ENCODE data around the gene PRDM15. TPM values are rescaled to one million over a fixed set of nuclear protein-coding genes. Genes with fewer than 3 reads are reported as not detected.

The PRDM15 gene
- total and polyA plus RNA-seq, 2 donors (not counting 3 experiments of a cell fraction or from before 2014, with no cell fraction given), result 11.8 to 12.9 TPM

DNA sequence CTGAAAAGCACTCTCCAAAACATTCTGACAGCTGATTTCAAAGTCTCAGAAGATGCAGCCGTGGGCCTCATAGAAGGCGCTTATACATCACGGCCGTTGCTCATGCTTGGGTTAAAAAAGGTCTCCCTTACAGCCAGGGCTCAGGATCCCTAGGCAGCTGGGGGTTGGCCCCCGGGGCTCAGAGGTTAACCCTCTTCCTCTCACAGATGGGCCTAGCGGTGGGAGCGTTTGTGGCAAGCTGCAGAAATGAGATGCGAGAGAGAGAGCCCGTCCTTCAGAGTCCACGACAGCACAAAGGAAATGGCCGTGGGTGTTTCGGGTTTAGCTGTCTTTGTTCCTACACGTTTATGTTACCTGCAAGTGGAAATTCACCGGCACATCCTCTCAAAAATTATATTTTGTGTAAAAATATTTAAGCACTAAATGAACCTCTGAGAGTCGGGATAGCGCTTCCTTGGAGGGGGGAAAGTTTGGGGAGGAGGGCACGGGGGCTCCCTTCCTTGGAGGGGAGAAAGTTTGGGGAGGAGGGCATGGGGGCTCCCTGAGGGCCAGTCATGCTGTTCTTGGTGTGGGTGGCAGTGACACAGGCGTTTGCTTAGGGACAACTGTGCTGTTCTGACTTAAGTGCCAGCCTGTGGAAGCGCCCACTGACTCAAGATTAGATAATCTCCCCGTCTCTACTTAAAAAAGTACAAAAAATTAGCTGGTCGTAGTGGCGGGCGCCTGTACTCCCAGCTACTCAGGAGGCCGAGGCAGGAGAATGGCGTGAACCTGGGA is 20.5 kb upstream of the PRDM15 start:
- no peak overlapping the region for H3K9ac ChIP-seq (replicated peaks; ENCODE audit: extremely low read depth, insufficient read depth, low read length)
- no peaks in the 10 kb centered on the region for H3K79me2 ChIP-seq (ENCODE audit: control insufficient read depth, insufficient read depth, low read length)
- DNase-seq (ENCODE audit: low read depth, low spot score), result no peak
- no peak overlapping the region for H3K27ac ChIP-seq (ENCODE audit: insufficient read depth, low read depth, low read length)
- intact Hi-C loops (cut with micrococcal nuclease) (no loop called here), dilution Hi-C loops (cut with MboI; ENCODE audit: extremely low pct_ligation_motif_present, low sequenced_read_pairs) (no loop called here)
- H4K20me1 ChIP-seq (replicated peaks; ENCODE audit: control insufficient read depth, extremely low read depth, insufficient read depth, low read length), result no peaks in the 10 kb centered on the region
- no peak overlapping the region for H3K4me2 ChIP-seq (ENCODE audit: insufficient read depth, low read length)
- ChIA-PET CTCF (interaction anchor here (0.7 to 1.1 kb wide), 2 partner anchors 13 to 218 kb away, joined by 3 read pairs; no protein-coding TSS in a partner anchor), POLR2A (no interaction called here)
- H3K36me3 ChIP-seq (ENCODE audit: control insufficient read depth in 2 of 2, extremely low read depth in 1 of 2, insufficient read depth in 2 of 2, low read length in 2 of 2), result peaks cover 9 to 31% of the 10 kb centered on the region in 2 experiments
- BruUV-seq (replicated peaks), result no TSS peak
- TF ChIP-seq, protein P1, sequence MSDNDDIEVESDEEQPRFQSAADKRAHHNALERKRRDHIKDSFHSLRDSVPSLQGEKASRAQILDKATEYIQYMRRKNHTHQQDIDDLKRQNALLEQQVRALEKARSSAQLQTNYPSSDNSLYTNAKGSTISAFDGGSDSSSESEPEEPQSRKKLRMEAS (IDR thresholded peaks at IDR 0.05; ENCODE audit: insufficient read depth, insufficient read length), result no peak
- TF ChIP-seq POLR2AphosphoS5 (IDR thresholded peaks at IDR 0.05; ENCODE audit: insufficient read depth, low read depth, low read length) (no peak), MYC (IDR thresholded peaks at IDR 0.05; ENCODE audit: low read depth, low read length) (no peak), EZH2 (IDR thresholded peaks at IDR 0.05; ENCODE audit: borderline replicate concordance, low read depth, low read length, severe bottlenecking) (no peak), FOS (IDR thresholded peaks at IDR 0.05; ENCODE audit: borderline replicate concordance, insufficient read depth, low read length) (no peak), GATA2 (IDR thresholded peaks at IDR 0.05; ENCODE audit: insufficient read depth, insufficient read length, low read depth, low read length) (no peak)
- TF ChIP-seq, protein P2, sequence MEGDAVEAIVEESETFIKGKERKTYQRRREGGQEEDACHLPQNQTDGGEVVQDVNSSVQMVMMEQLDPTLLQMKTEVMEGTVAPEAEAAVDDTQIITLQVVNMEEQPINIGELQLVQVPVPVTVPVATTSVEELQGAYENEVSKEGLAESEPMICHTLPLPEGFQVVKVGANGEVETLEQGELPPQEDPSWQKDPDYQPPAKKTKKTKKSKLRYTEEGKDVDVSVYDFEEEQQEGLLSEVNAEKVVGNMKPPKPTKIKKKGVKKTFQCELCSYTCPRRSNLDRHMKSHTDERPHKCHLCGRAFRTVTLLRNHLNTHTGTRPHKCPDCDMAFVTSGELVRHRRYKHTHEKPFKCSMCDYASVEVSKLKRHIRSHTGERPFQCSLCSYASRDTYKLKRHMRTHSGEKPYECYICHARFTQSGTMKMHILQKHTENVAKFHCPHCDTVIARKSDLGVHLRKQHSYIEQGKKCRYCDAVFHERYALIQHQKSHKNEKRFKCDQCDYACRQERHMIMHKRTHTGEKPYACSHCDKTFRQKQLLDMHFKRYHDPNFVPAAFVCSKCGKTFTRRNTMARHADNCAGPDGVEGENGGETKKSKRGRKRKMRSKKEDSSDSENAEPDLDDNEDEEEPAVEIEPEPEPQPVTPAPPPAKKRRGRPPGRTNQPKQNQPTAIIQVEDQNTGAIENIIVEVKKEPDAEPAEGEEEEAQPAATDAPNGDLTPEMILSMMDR (IDR thresholded peaks at IDR 0.05; ENCODE audit: extremely low read depth in 1 of 2, insufficient read depth in 1 of 2, low read depth in 1 of 2, low read length in 2 of 2), result no peak
- H2AFZ ChIP-seq (ENCODE audit: low read depth, low read length), result no peak overlapping the region
- no peaks in the 10 kb centered on the region for H3K27me3 ChIP-seq (ENCODE audit: control insufficient read depth in 2 of 2, insufficient read depth in 2 of 2, low read length in 2 of 2)
- H3K4me1 ChIP-seq (ENCODE audit: control insufficient read depth, extremely low read depth, insufficient read depth, low read length), result peaks cover 15% of the 10 kb centered on the region
- no peak for FAIRE-seq
- H3K4me3 ChIP-seq (replicated peaks in 1 of 3; ENCODE audit: insufficient read depth in 1 of 3, low read depth in 1 of 3, low read length in 3 of 3), result no peak overlapping the region
- H3K9me1 ChIP-seq (replicated peaks; ENCODE audit: control insufficient read depth, extremely low read depth, insufficient read depth, low read length), result no peaks in the 10 kb centered on the region
- H3K9me3 ChIP-seq (replicated peaks; ENCODE audit: control insufficient read depth, insufficient read depth, low read length), result no peaks in the 10 kb centered on the region
